Measurements from ENCODE around the gene CUEDC1.

DNA sequence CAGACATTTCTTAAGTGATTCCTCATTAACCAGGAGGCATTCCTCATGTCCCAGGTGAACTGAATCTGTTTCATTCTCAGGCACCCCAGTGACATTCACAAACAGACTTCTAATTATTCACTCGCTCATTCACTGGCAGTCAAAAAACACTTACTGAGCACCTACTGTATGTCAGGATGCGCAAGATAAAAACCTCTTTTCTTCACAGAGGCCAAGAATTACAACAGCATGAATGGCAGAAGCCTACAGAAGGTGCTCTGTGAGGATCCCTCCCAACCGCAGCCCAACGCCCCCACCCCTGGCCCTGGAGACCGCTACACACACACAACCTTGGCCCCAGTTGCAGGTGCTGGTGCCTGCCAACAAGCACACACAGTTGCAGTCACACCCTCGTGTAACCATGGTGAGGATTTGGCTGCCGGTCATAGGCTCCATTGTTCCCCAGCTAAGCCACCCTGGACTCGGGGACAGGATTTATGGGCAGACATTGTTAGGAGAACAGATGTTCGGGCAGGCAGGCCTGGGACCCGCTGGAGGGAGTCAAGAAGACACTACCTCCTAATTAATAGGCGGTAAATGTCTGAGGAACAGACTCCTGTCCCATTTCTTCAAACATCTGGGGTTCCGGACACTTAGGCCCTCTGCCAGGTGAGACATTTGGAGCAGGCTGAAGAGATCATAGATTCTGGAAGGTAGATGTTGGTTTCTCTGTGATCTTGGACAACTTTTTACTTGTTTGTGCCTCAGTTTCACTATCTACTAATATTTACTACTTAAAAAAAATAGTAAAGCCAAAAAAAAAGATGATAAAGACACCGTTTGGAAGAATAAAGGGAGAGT lies 43.2 kb downstream of the CUEDC1 start:
- no peak for TF ChIP-seq POLR2A (IDR thresholded peaks at IDR 0.05)
- TF ChIP-seq, protein P1, sequence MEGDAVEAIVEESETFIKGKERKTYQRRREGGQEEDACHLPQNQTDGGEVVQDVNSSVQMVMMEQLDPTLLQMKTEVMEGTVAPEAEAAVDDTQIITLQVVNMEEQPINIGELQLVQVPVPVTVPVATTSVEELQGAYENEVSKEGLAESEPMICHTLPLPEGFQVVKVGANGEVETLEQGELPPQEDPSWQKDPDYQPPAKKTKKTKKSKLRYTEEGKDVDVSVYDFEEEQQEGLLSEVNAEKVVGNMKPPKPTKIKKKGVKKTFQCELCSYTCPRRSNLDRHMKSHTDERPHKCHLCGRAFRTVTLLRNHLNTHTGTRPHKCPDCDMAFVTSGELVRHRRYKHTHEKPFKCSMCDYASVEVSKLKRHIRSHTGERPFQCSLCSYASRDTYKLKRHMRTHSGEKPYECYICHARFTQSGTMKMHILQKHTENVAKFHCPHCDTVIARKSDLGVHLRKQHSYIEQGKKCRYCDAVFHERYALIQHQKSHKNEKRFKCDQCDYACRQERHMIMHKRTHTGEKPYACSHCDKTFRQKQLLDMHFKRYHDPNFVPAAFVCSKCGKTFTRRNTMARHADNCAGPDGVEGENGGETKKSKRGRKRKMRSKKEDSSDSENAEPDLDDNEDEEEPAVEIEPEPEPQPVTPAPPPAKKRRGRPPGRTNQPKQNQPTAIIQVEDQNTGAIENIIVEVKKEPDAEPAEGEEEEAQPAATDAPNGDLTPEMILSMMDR (IDR thresholded peaks at IDR 0.05 in 4 of 5, conservative IDR thresholded peaks at IDR 0.05 in 1 of 5): no peak
